Measurements from ENCODE around the gene GNE. TPM values are rescaled to one million over a fixed set of nuclear protein-coding genes. Genes with fewer than 3 reads are reported as not detected.

GNE gene
- total RNA-seq, 4 donors from 2014 or later = 30.4 to 36.0 (median 35.2) TPM

- no peak for TF ChIP-seq CTCF (IDR thresholded peaks at IDR 0.05; ENCODE audit: low read depth)
Measured at GRCh38 chr9:36264896-36265295, 6.6 kb upstream of the GNE start.

GRCh38 chr9:36263683-36264082, 5.4 kb upstream of the GNE start:
- TF ChIP-seq CTCF (IDR thresholded peaks at IDR 0.05; ENCODE audit: low read depth) = no peak

GRCh38 chr9:36258996-36259533, 817 bp upstream of the GNE start:
- no peak for TF ChIP-seq CTCF (IDR thresholded peaks at IDR 0.05; ENCODE audit: low read depth)

GRCh38 chr9:36251428-36251827, 6.8 kb downstream of the GNE start:
- no peak for TF ChIP-seq CTCF (IDR thresholded peaks at IDR 0.05; ENCODE audit: low read depth)

- no peak for TF ChIP-seq CTCF (IDR thresholded peaks at IDR 0.05; ENCODE audit: low read depth)
Measured at GRCh38 chr9:36250079-36250478, 8.2 kb downstream of the GNE start.

- TF ChIP-seq CTCF (IDR thresholded peaks at IDR 0.05; ENCODE audit: low read depth) = no peak
Measured at GRCh38 chr9:36249189-36249588, 9.1 kb downstream of the GNE start.

GRCh38 chr9:36247356-36247755, 10.9 kb downstream of the GNE start:
- no peak for TF ChIP-seq CTCF (IDR thresholded peaks at IDR 0.05; ENCODE audit: low read depth)
